Thoracic aorta (tissue), 2 donors: ENCODE data around the gene TCTA. TPM values are rescaled to one million over a fixed set of nuclear protein-coding genes. Genes with fewer than 3 reads are reported as not detected.
"Not testable (repeated sequence)": the region's sequence is repeated elsewhere in the genome, so short reads cannot be mapped to it uniquely, and the experiment has no call there.

Source experiments
- ATAC-seq: fragments of 150-250 bp; one replicate; pipeline ENCODE4 v1.8.0; 2017; ENCODE audit warnings: low read depth; ENCODE audit not compliant: insufficient number of reproducible peaks, low FRiP score
- DNase-seq: peaks from one replicate; pipeline ENCODE4 v3.0.0-alpha.2; 2020; ENCODE audit warnings: low spot score
- H3K27ac ChIP-seq, 2 donors: fragments of 200-600 bp; sonication (generic); 1 replicate in 1 of 2; 2 replicates in 1 of 2; pipeline ENCODE4 v1.5.1; 2016; ENCODE audit warnings: mild to moderate bottlenecking in 2 of 2, moderate library complexity in 2 of 2
- H3K27me3 ChIP-seq: fragments of 200-600 bp; sonication (generic); replicated peaks from 2 replicates; pipeline ENCODE4 v1.6.0; 2016; ENCODE audit warnings: mild to moderate bottlenecking; ENCODE audit not compliant: insufficient read depth
- H3K36me3 ChIP-seq: fragments of 200-600 bp; sonication (generic); one replicate; pipeline ENCODE4 v1.5.1; 2016
- H3K4me1 ChIP-seq, 2 donors: fragments of 200-600 bp; sonication (generic); 1 replicate in 1 of 2; 2 replicates in 1 of 2; pipeline versions ENCODE4 v1.5.1 to v1.6.0; 2016; ENCODE audit warnings: low read depth in 2 of 2, mild to moderate bottlenecking in 1 of 2; ENCODE audit not compliant: control insufficient read depth in 1 of 2
- H3K4me3 ChIP-seq: fragments of 200-600 bp; sonication (generic); 2 replicates; pipeline ENCODE4 v1.5.1; 2016; ENCODE audit warnings: mild to moderate bottlenecking
- H3K9me3 ChIP-seq: fragments of 200-600 bp; sonication (generic); 2 replicates; pipeline ENCODE4 v1.5.1; 2016
- total RNA-seq, 2 donors: library from RNA; depleted of rRNA; stranded (reverse); fragments of >200 nt; gene quantifications; one replicate each; pipeline versions ENCODE4 v1.1.0 to v1.2.3, GENCODE V29; 2016
- TF ChIP-seq, protein P1 (sequence below): fragments of 200-600 bp; sonication (generic); IDR thresholded peaks from one replicate; pipeline ENCODE4 v1.5.1; 2019; ENCODE audit warnings: antibody characterized with exemption

Gene TCTA
- total RNA-seq, 2 donors from 2014 or later, result 25.7 to 32.4 TPM

DNA sequence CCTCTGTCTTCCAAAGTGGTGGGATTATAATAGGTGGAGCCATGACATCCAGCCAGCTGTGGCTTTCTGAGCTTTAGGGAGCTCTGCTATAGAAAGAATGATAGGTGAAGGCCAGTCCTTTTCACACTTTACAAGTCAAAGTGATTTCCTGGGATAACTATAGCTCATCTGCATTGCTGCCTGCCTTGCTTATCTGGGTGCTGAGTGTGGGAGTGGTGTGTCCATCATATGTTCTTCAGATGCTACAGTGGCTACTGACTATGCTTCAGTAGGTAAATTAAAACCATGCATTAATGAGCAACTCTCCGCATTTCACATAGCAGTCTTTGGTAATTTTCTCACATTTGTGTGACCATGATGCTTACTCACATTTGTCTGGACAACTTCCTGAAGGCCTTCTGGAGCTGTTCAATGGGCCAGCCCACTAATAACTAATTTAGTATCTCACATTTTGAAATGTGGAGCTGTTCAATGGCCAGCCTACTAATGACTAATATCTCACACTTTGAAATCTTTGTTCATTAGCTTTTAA is 23.9 kb upstream of the TCTA start:
- no peak for DNase-seq
- ATAC-seq, result no peak
- H3K4me3 ChIP-seq, result no peak overlapping the region
- H3K27me3 ChIP-seq, result no peaks in the 10 kb centered on the region
- no peak overlapping the region for H3K27ac ChIP-seq
- no peaks in the 10 kb centered on the region for H3K9me3 ChIP-seq
- TF ChIP-seq, protein P1, sequence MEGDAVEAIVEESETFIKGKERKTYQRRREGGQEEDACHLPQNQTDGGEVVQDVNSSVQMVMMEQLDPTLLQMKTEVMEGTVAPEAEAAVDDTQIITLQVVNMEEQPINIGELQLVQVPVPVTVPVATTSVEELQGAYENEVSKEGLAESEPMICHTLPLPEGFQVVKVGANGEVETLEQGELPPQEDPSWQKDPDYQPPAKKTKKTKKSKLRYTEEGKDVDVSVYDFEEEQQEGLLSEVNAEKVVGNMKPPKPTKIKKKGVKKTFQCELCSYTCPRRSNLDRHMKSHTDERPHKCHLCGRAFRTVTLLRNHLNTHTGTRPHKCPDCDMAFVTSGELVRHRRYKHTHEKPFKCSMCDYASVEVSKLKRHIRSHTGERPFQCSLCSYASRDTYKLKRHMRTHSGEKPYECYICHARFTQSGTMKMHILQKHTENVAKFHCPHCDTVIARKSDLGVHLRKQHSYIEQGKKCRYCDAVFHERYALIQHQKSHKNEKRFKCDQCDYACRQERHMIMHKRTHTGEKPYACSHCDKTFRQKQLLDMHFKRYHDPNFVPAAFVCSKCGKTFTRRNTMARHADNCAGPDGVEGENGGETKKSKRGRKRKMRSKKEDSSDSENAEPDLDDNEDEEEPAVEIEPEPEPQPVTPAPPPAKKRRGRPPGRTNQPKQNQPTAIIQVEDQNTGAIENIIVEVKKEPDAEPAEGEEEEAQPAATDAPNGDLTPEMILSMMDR, result no peak
- H3K4me1 ChIP-seq, result peaks cover 9 to 67% of the 10 kb centered on the region in 2 donors
- H3K36me3 ChIP-seq, result no peaks in the 10 kb centered on the region

DNA sequence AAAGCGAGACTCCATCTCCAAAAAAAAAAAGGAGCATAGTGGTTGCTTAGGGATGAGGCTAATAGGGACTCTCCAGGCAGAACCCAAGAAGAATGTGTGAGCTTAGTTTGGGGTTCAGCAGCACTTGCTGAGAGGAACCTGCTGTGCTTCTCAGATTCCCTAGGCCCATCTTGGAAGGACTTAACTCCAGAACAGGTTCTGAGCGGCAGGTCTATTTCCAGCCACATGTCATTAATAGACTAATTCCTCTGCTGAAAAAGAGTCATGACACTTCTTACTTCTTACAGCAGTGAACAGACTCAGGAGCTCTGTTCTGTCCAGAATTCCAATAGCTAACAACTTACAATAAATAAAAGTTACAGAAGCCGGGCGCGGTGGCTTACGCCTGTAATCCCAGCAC is 22.9 kb upstream of the TCTA start:
- Histone ChIP-seq H3K9me3 (no peaks in the 10 kb centered on the region), H3K27me3 (no peaks in the 10 kb centered on the region), H3K36me3 (no peaks in the 10 kb centered on the region), H3K4me1 (peaks cover 9 to 63% of the 10 kb centered on the region in 2 donors), H3K4me3 (no peak overlapping the region), H3K27ac (no peak overlapping the region)
- TF ChIP-seq, protein P1, result no peak
- DNase-seq, result no peak
- no peak for ATAC-seq

DNA sequence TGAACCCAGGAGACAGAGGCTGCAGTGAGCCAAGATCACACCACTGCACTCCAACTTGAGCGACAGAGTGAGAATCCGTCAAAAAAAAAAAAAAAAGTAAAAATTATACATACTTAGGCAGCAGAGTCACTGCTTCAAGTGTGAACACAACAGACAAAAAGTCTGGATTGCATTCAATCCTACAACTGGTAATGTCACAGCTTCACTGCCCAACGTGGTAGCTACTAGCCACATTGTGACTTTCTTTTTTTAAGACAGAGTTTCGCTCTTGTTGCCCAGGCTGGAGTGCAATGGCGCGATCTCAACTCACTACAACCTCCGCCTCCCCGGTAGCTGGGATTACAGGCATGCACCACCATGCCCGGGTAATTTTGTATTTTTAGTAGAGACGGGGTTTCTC is 20.9 kb upstream of the TCTA start:
- H3K9me3 ChIP-seq, H3K27me3 ChIP-seq, H3K27ac ChIP-seq, DNase-seq, H3K36me3 ChIP-seq, ATAC-seq, H3K4me3 ChIP-seq: not testable (repeated sequence)
- peaks cover 0 to 62% of the 10 kb centered on the region in 2 donors for H3K4me1 ChIP-seq

DNA sequence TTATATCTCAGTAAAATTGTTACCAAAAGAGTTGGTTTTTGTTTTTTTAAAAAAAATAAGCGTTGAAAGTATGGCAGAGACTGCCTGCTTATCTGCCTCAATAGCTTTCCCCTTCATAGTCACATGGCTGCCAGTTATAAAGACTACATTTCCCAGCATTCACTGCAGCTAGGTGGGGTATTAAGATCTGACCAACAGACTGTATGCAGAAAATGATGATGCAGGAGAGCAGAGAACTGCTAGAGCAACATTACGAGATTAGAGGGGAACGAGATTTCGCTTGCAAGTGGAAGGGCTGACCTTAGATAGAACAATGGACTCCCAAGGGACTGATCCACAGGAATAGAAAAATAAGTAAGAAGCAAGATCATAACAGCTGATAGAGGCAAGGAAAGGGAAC is 14.8 kb upstream of the TCTA start:
- DNase-seq (no peak), ATAC-seq (no peak)
- H3K4me1 ChIP-seq, result peaks cover 22 to 71% of the 10 kb centered on the region in 2 donors
- TF ChIP-seq, protein P1, result no peak
- no peaks in the 10 kb centered on the region for H3K9me3 ChIP-seq
- peak overlapping the region in 1 of 2 donors; percentile 48 for H3K27ac ChIP-seq
- no peak overlapping the region for H3K4me3 ChIP-seq
- H3K27me3 ChIP-seq, result no peaks in the 10 kb centered on the region
- H3K36me3 ChIP-seq, result peaks cover 6% of the 10 kb centered on the region

DNA sequence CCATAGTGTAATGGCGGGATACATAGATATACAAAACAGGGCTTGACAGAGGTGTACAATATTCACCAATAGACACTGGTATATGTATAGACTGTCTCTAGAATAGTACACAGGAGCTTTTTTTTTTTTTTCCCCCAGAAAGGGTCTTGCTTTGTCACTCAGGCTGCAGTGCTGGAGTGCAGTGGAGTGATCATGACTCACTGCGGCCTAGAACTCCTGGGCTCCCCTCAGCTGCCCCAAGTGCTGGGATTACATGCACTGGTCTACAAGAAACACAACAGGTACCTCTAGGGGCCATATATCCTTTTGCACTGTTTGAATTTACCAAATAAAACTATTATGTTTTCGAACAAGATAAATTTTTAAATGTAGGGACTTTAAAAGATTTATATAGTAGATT is 12.8 kb upstream of the TCTA start:
- H3K36me3 ChIP-seq, result peaks cover 6% of the 10 kb centered on the region
- no peak overlapping the region for H3K4me3 ChIP-seq
- no peak overlapping the region for H3K27ac ChIP-seq
- ATAC-seq (no peak), DNase-seq (no peak)
- H3K27me3 ChIP-seq, result no peaks in the 10 kb centered on the region
- H3K9me3 ChIP-seq, result no peaks in the 10 kb centered on the region
- TF ChIP-seq, protein P1, result no peak
- peaks cover 22 to 69% of the 10 kb centered on the region in 2 donors for H3K4me1 ChIP-seq

DNA sequence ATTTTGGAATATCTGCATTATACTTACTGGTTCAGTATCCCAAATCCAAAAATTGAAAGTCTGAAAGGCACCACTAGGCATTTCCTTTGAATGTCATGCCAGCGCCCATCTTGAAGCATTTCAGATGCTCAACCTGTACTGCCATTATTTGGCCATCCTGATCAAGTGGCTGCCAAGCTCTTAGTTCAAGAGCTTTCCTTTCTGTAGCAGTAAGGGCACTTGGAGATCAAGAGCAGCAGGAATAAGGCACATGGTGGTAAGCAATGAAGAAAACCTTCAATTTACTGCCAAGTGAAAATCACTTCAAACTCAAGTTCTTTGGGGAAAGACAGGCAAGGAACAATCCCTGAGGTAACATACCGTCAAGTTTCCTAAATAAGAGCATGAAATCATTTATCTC is 10.5 kb upstream of the TCTA start:
- TF ChIP-seq, protein P1, result no peak
- Histone ChIP-seq H3K4me3 (no peak overlapping the region), H3K27me3 (no peaks in the 10 kb centered on the region), H3K4me1 (peaks cover 41 to 72% of the 10 kb centered on the region in 2 donors), H3K27ac (no peak overlapping the region), H3K36me3 (no peaks in the 10 kb centered on the region), H3K9me3 (no peaks in the 10 kb centered on the region)
- ATAC-seq (no peak), DNase-seq (no peak)
